K562 (cell line): ENCODE data around the gene PRMT3.

Source experiments
- BRF1 ChIP-seq: IDR thresholded peaks from 3 replicates; pipeline ENCODE4 v1.6.1; 2011; ENCODE audit warnings: borderline replicate concordance, mild to moderate bottlenecking; ENCODE audit not compliant: insufficient read length; ENCODE audit errors: extremely low read depth
- CC2D1A ChIP-seq: fragments of 450-650 bp; IDR thresholded peaks from 2 replicates; pipeline ENCODE4 v1.6.1; 2017; ENCODE audit warnings: mild to moderate bottlenecking
- CHCHD3 ChIP-seq: fragments of 250-450 bp; sonication (Bioruptor Pico); IDR thresholded peaks from 2 replicates; pipeline ENCODE4 v2.1.2; 2022; ENCODE audit warnings: mild to moderate bottlenecking
- CTCF ChIP-seq, 3 experiments: IDR thresholded peaks in 2 of 3; conservative IDR thresholded peaks in 1 of 3; 2 replicates each; pipeline ENCODE4 v1.5.1; 2011 to 2012; ENCODE audit warnings: low read length in 3 of 3, mild to moderate bottlenecking in 3 of 3, control low read depth in 2 of 3, improper control_type of control experiment in 1 of 3, inconsistent platforms in 1 of 3, low read depth in 1 of 3, mixed read lengths in 1 of 3, moderate library complexity in 1 of 3; ENCODE audit not compliant: insufficient read depth in 2 of 3
- KDM2B ChIP-seq: fragments of 250-450 bp; sonication (Bioruptor Pico); IDR thresholded peaks from 2 replicates; pipeline ENCODE4 v1.8.0; 2021; ENCODE audit warnings: mild to moderate bottlenecking, moderate library complexity

GRCh38 chr11:20479513-20479912 lies 92.0 kb downstream of the PRMT3 start:
- TF ChIP-seq KDM2B: no peak
- no peak for TF ChIP-seq CTCF (IDR thresholded peaks at IDR 0.05 in 2 of 3, conservative IDR thresholded peaks at IDR 0.05 in 1 of 3; ENCODE audit: insufficient read depth in 2 of 3, low read depth in 1 of 3, low read length in 3 of 3)
- no peak for TF ChIP-seq CC2D1A
- no peak for TF ChIP-seq BRF1
- no peak for TF ChIP-seq CHCHD3
